PC-3 (cell line): ENCODE results near the gene C19orf53. TPM values are rescaled to one million over a fixed set of nuclear protein-coding genes. Genes with fewer than 3 reads are reported as not detected.

Source experiments
- ATAC-seq: fragments of 200-7000 bp; cut with Tn5 transposase; 2 replicates; pipeline ENCODE4 v1.9.1; 2020; ENCODE audit warnings: mild to moderate bottlenecking, moderate library complexity
- BruUV-seq: library from RNA; stranded (reverse); fragments of 400-500 nt; replicated peaks from 2 replicates; lab custom pipeline; 2021; lab: Mats Ljungman, UMichigan
- CTCF ChIA-PET: fragments of 300-600 bp; sonication (Branson Sonifier 250); formaldehyde crosslinking; loops from one replicate; lab custom pipeline; 2022; ENCODE audit warnings: antibody characterized with exemption; lab: Charles Lee
- POLR2A ChIA-PET: fragments of 300-600 bp; sonication (Branson Sonifier 250); formaldehyde crosslinking; loops from one replicate; lab custom pipeline; 2022; ENCODE audit warnings: antibody characterized with exemption; ENCODE audit not compliant: unreplicated experiment; lab: Charles Lee
- DNase-seq: peaks from one replicate; pipeline ENCODE4 v3.0.0-alpha.2; 2015
- H2AFZ ChIP-seq: fragments of 300-600 bp; sonication (generic); 2 replicates; pipeline ENCODE4 v1.6.0; 2016; ENCODE audit warnings: antibody characterized with exemption, low read length
- H3F3A ChIP-seq: fragments of 300-600 bp; sonication (generic); one replicate; pipeline ENCODE4 v1.6.0; 2017; ENCODE audit warnings: antibody characterized with exemption, low read length, control low read depth, mild to moderate bottlenecking; ENCODE audit not compliant: unreplicated experiment
- H3K27ac ChIP-seq: fragments of 300-600 bp; sonication (generic); 2 replicates; pipeline ENCODE4 v1.5.1; 2016; ENCODE audit warnings: mild to moderate bottlenecking, low read length
- H3K27me3 ChIP-seq: fragments of 300-600 bp; sonication (generic); 2 replicates; pipeline ENCODE4 v1.6.1; 2016; ENCODE audit warnings: low read length, mixed read lengths
- H3K36me3 ChIP-seq: fragments of 300-600 bp; sonication (generic); 2 replicates; pipeline ENCODE4 v1.6.1; 2016; ENCODE audit warnings: low read depth, mixed run types, low read length, mixed read lengths
- H3K4me1 ChIP-seq: fragments of 300-600 bp; sonication (generic); 2 replicates; pipeline ENCODE4 v1.5.1; 2016; ENCODE audit warnings: low read length; ENCODE audit not compliant: insufficient read depth
- H3K4me2 ChIP-seq: fragments of 300-600 bp; sonication (generic); 2 replicates; pipeline ENCODE4 v1.6.0; 2016; ENCODE audit warnings: low read length
- H3K4me3 ChIP-seq: fragments of 300-600 bp; sonication (generic); 2 replicates; pipeline ENCODE4 v1.5.1; 2016; ENCODE audit warnings: mild to moderate bottlenecking, low read length, mixed read lengths
- H3K79me2 ChIP-seq: fragments of 300-600 bp; sonication (generic); 2 replicates; pipeline ENCODE4 v1.6.1; 2017; ENCODE audit warnings: low read length, mixed read lengths
- H3K9ac ChIP-seq: fragments of 300-600 bp; sonication (generic); 2 replicates; pipeline ENCODE4 v1.6.0; 2016; ENCODE audit warnings: mild to moderate bottlenecking, low read length
- H3K9me2 ChIP-seq: fragments of 300-600 bp; sonication (generic); replicated peaks from 2 replicates; pipeline ENCODE4 v1.6.1; 2016; ENCODE audit warnings: mixed run types, low read length, mixed read lengths
- H3K9me3 ChIP-seq: fragments of 300-600 bp; sonication (generic); 2 replicates; pipeline ENCODE4 v1.6.1; 2016; ENCODE audit warnings: low read length, mixed read lengths
- H4K20me1 ChIP-seq: fragments of 300-600 bp; sonication (generic); 2 replicates; pipeline ENCODE4 v1.6.1; 2016; ENCODE audit warnings: low read length, mixed read lengths
- CTCF ChIP-seq: fragments of 300-600 bp; sonication (generic); conservative IDR thresholded peaks from 2 replicates; pipeline ENCODE4 v1.5.1; 2017; ENCODE audit warnings: antibody characterized with exemption, low read depth, mild to moderate bottlenecking, low read length
- EZH2 ChIP-seq: fragments of 300-600 bp; sonication (generic); IDR thresholded peaks from one replicate; pipeline ENCODE4 v1.6.1; 2017; ENCODE audit warnings: antibody characterized with exemption, mild to moderate bottlenecking, low read length; ENCODE audit not compliant: unreplicated experiment
- EZH2phosphoT487 ChIP-seq: fragments of 300-600 bp; sonication (generic); IDR thresholded peaks from 2 replicates; pipeline ENCODE4 v1.6.1; 2018; ENCODE audit warnings: mild to moderate bottlenecking, antibody characterized with exemption, low read length, borderline replicate concordance
- intact Hi-C: fragments of 100-400 bp; cut with micrococcal nuclease; formaldehyde crosslinking; loops from 2 replicates; pipeline ENCODE4 v1.9.0; 2023
- total RNA-seq: library from RNA; depleted of rRNA; stranded (reverse); fragments of >200 nt; gene quantifications from 2 replicates; pipeline ENCODE4 v1.2.3, GENCODE V29; 2014

C19orf53 gene
- total RNA-seq, 1 experiment from 2014 or later = 341 TPM

- no peak overlapping the region for H3K4me3 ChIP-seq
- no peak overlapping the region for H3K9ac ChIP-seq
- no peaks in the 10 kb centered on the region for H3K9me2 ChIP-seq
- H3K79me2 ChIP-seq = peaks cover 4% of the 10 kb centered on the region
- no peak for TF ChIP-seq CTCF
- TF ChIP-seq EZH2phosphoT487 = no peak
- TF ChIP-seq EZH2 = no peak
- intact Hi-C loops = loop anchor here (10.0 kb wide), 1 partner anchor 293 kb away; the partner anchor contains the start of gene MISP3
- ChIA-PET POLR2A (interaction anchor here (0.7 kb wide), 1 partner anchor 645 kb away, joined by 3 read pairs; no protein-coding TSS in a partner anchor), CTCF (interaction anchor here (2.7 kb wide), 1 partner anchor 81 kb away, joined by 19 read pairs; no protein-coding TSS in a partner anchor)
- peaks cover 10% of the 10 kb centered on the region for H3K4me1 ChIP-seq
- peaks cover 23% of the 10 kb centered on the region for H3K36me3 ChIP-seq
- H3K9me3 ChIP-seq = no peaks in the 10 kb centered on the region
- H3F3A ChIP-seq = peaks cover 7% of the 10 kb centered on the region
- peak; percentile 68 for ATAC-seq
- no TSS peak for BruUV-seq
- H2AFZ ChIP-seq = no peak overlapping the region
- no peaks in the 10 kb centered on the region for H3K27me3 ChIP-seq
- H3K27ac ChIP-seq = no peak overlapping the region
- H4K20me1 ChIP-seq = no peaks in the 10 kb centered on the region
- H3K4me2 ChIP-seq = no peak overlapping the region
- peak; percentile 67 for DNase-seq
Observed at GRCh38 chr19:13781547-13781946, 7.3 kb downstream of the C19orf53 start.

- no peak for TF ChIP-seq CTCF
- TF ChIP-seq EZH2phosphoT487 = no peak
- no peak for TF ChIP-seq EZH2
- Histone ChIP-seq H3K4me3 (no peak overlapping the region), H3K4me1 (peaks cover 14% of the 10 kb centered on the region), H3K9me2 (no peaks in the 10 kb centered on the region), H3K9ac (no peak overlapping the region), H3F3A (peaks cover 7% of the 10 kb centered on the region), H4K20me1 (no peaks in the 10 kb centered on the region), H3K36me3 (peaks cover 20% of the 10 kb centered on the region), H3K27ac (no peak overlapping the region), H3K27me3 (no peaks in the 10 kb centered on the region), H3K4me2 (no peak overlapping the region), H3K79me2 (no peaks in the 10 kb centered on the region), H2AFZ (no peak overlapping the region), H3K9me3 (no peaks in the 10 kb centered on the region)
- ATAC-seq (no peak), DNase-seq (no peak)
- BruUV-seq = no TSS peak
- CTCF ChIA-PET = interaction anchor here (2.7 kb wide), 1 partner anchor 80 kb away, joined by 19 read pairs; no protein-coding TSS in a partner anchor
- intact Hi-C loops = loop anchor here (10.0 kb wide), 1 partner anchor 292 kb away; the partner anchor contains the start of gene MISP3
- POLR2A ChIA-PET = no interaction called here
Observed at GRCh38 chr19:13782537-13782936, 8.3 kb downstream of the C19orf53 start.
